RKO (cell line): ENCODE results near the gene PRADC1.
"Not testable (repeated sequence)": the region's sequence is repeated elsewhere in the genome, so short reads cannot be mapped to it uniquely, and the experiment has no call there.

Experiments used
- DNase-seq: peaks from one replicate; pipeline ENCODE4 v3.0.0-alpha.2; 2016; ENCODE audit warnings: low spot score

The PRADC1 gene

DNA sequence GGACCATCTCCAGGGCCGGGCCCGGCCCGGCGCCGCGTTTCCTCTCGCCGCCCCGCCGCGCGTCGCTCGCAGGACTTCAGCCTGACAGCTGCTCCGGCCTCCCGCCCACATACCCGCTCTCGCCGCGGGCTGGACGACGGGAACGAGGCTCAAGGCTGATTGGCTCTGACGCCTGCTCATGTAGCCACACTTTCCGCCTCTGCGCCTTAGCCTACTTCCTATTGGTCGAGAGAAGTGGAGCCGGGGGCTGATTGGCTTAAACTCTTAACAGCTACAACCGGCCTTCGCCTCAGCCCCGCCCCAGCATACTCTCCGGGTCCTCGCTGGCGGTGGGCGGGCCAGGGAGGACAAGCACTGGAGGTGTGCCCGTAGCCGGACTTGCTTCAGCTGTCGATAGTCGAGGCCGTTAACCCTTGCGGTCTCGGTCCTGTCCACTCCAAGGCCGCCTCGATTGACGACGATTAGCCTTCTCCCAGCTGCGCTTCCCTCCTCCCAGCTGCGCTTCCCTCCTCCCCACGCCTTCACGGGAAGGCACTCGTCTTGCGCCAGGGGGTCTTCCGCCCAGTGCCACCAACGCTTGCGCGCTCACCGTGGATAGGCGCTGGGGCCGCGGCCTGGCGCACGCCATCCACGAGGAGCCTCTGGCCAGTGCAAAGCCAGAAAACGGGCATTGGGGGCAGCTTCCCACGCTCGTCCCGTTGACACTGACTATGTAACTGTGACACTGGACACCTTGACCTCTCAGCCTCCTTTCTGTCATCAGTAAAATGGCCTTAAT lies at the start of gene PRADC1:
Gene PRADC1, minus strand, starts transcription at position 86 of the 778 bp plus-strand sequence. Its CDS starts 79 bp downstream, at position 7.
- DNase-seq = peak; percentile 99

- DNase-seq = peak; percentile 43
These were observed 48.2 kb upstream of the PRADC1 start for GRCh38 chr2:73281244-73281643.

GRCh38 chr2:73279852-73280251 lies 46.8 kb upstream of the PRADC1 start:
- peak; percentile 60 for DNase-seq

DNA sequence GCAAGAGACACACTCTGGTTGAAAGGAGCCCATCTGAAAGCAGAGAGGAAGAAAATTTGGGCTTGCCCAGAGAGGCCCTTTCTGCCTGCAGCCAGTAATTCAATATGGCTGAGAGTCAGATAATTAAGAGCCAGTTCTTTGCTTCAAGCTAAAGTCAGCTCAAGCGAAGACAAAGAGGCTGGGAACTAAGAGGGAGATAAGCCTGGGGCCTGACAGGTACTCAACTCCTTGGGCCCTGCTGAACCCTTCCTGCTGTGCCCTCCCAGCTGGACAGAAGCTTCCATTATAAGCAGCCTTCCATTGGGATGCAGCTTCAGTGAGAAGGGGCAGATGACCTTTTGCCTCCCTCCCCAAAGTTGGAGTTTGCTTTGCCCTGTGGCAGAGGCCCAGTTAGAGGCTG lies 39.2 kb upstream of the PRADC1 start:
- DNase-seq = no peak

DNA sequence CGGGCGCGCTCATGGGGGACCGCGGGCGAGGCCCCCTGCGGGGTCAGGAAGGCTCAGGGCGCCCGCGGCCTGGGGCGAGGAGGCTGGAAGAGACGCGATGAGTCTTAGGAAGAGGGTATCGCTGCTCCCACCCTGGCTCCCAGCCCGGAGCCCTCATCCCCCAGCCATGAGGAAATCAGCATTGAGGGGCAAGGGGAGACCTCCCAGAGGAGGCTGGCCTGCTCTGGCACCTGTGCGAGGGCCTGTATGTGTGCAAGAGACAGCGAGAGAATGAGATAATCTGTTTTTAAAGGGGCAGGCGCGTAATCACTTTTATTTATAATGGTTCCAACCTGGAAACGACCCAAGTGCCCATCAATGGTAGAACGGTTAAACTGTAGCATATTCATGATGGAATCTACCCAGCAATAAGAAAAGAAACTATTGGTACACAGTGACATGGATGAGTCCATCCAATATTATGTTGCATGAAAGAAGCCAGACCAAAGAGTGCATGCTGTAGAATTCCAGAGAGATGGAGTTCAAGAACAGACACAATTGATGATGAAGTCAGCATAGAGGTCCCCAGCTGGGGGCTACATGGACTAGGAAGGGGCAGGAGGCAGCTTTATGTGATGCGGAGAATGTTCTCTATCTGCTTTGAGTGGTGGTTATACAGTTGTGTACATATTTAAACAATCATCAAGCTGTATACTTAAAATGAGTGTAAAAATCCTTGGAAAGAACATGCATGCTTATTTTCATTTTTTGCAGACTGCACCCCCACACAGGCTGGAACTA lies 36.8 kb upstream of the PRADC1 start:
- DNase-seq = no peak

GRCh38 chr2:73268830-73269685 lies 36.0 kb upstream of the PRADC1 start:
- no peak for DNase-seq

DNA sequence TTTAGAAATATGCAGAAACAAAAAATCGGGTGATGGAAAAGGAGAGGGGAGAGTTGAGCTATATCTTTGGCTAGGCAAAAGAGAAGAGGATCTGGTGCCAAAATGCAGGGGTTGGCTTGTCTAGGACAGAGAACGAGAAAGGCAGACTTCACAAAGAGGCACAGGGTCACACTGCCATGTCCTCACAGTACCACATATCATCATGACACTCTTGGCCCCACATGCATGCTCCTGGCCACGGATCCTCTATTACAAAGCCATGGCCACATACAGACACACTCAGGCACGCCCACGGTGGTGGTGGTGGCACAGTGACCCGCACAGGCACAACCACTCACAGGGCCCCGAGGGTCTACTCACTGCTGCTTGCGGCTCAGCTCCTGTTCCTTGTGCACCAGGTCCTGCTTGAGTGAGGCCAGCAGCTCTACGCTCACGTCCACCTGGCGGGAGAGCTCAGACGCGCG lies 35.4 kb upstream of the PRADC1 start:
- DNase-seq = no peak

DNA sequence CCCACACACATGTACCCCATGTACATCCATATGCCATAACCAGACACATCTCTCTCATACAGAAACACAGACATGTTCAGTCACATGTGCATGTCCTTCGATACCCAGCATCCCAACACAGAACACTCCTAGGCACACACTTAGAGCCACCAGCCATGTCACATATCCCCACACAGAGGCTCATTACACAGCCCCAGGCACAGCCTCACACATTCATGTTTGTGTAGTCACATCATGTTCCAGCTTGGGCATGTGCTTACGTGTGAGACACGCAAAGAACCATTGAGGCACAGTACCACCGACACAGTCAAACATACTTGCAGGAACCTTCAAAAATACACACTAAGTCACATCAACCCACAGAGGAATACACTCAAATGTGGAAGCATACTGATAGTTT lies 34.0 kb upstream of the PRADC1 start:
- no peak for DNase-seq

- no peak for DNase-seq
These were observed 33.2 kb upstream of the PRADC1 start for GRCh38 chr2:73266061-73266901.

DNA sequence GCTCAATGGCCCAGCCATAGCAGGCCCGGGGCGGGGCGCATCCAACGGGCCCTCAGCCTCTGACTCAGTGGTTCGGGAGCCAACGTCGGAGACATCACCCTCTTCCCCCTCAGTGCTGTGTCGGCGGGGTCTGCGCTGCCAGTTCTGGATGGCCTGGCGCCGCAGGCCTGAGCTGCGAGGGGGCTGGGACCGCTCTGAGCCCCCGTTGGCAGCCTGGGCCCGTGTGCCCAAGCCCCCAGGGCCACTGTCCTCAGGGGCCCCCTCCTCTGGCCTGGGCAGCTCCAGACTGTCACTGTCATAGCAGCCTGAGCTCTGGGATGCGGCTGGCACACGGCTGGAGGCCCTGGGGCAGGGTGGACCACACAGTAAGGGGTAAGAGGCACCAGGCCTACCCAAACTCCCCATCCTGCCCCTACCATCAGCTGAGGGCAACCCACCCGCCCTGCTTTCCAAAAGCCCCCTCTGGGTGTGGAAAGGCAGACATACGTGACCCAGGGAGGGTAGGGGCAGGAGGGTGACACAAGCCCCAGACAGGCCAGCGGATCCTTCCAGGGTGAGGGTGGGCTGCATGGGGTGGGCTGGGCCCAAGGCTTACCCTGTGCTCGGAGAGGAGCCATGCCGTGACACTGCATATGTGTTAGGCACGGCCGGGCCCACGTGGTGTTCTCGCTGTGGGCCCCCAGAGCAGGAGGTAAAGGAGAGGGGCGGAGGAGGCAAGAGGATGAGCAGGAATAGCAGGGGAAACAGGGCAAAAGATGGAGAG lies 32.4 kb upstream of the PRADC1 start:
- no peak for DNase-seq

DNA sequence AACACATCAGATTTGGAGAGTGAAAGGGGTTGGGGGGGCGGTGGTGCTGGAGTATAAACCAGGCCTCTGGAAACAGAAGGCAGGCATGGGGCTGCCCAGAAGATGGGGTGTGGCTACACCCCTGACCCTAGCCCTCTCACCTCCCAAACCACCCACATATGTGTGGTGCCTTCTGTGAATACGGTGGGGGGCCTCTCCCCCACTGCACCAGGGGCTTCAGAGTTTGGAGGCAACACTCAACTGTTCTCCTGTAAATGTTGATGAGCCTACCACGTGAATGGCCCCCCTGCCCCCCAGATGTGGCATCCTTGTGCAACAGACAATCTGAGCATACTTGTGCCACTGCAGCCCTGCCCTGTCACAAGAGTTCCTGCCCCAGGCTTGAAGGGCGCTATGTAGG lies 31.7 kb upstream of the PRADC1 start:
- no peak for DNase-seq

DNA sequence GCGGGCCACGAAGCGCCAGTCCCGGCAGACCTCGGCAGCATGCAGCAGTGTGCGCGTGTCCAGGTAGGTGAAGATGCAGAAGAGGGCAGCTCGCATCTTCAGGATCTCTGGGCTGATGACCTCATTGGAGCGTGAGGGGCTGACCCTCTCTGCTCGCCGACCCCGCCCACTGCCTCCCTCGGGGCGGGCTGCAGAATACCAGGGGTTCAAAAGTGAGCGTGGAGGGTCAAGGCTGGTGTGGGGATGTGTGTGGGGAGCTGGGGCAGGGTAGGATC lies 31.2 kb upstream of the PRADC1 start:
- DNase-seq = no peak

- no peak for DNase-seq
These were observed 30.7 kb upstream of the PRADC1 start for GRCh38 chr2:73263540-73264331.

DNA sequence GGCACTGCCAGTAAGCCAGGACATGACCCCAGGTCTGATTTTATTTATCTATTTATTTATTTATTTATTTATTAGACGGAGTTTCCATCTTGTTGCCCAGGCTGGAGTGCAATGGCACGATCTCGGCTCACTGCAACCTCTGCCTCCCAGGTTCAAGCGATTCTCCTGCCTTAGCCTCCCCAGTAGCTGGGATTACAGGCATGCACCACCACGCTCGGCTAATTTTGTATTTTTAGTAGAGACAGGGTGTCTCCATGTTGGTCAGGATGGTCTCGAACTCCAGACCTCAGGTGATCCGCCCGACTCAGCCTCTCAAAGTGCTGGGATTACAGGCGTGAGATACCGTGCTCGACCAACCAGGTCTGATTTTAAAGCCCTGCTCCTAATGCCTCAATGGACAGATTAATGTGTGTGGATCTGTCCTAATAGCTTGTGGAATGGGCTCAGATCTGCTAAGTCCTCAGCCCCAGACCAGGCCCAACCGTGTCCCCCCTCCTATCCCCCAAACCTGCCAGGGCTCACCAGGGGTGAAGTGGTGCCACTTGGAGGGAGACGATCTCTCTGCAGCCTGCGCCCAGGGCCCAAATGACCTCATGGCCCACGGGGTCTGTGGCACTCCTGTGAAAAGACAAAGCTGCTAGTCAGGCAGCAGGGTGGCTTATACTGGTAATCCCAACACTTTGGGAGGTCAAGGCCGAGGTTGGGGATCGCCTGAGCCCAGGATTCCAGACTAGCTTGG lies 29.8 kb upstream of the PRADC1 start:
- not testable (repeated sequence) for DNase-seq

GRCh38 chr2:73262108-73262651 lies 29.1 kb upstream of the PRADC1 start:
- no peak for DNase-seq

- DNase-seq = peak; percentile 69
These were observed 27.4 kb upstream of the PRADC1 start for GRCh38 chr2:73260338-73260984.

GRCh38 chr2:73259704-73260337 lies 26.8 kb upstream of the PRADC1 start:
- no peak for DNase-seq

DNA sequence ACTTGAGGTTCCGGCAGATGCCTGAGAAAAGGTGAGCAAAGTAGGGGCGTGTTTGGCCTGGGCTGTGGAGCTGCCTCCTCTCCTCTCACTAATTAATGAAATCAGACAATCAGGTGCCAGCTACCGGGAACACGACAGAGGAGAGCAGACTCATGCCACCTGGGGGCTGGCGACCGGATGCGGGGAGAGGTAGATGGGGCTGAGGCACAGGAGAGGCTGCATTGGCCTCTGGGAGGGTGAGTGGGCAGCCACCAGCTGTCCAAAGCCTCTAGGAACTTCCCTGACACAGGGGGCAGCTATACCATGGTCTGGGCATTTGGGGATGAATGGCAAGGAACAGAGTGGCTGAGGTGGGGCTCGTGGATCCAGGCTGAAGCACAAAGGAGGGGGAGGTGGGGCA lies 26.2 kb upstream of the PRADC1 start:
- no peak for DNase-seq
